ENCODE data around the gene RCBTB2.
"Not testable (repeated sequence)": the region's sequence is repeated elsewhere in the genome, so short reads cannot be mapped to it uniquely, and the experiment has no call there.

RCBTB2 gene

GRCh38 chr13:48580185-48580803, 47.4 kb upstream of the RCBTB2 start:
- peaks cover 13% of the 10 kb centered on the region for H3K27me3 ChIP-seq (ENCODE audit: control insufficient read depth, low read length)
- no peaks in the 10 kb centered on the region for H3K79me2 ChIP-seq (ENCODE audit: control insufficient read depth, low read length)
- H3F3A ChIP-seq (ENCODE audit: control insufficient read depth, insufficient read depth): peaks cover 7% of the 10 kb centered on the region
- no peak overlapping the region for H3K4me3 ChIP-seq (ENCODE audit: low read length)
- H4K20me1 ChIP-seq (ENCODE audit: control insufficient read depth, insufficient read depth, low read depth, low read length): no peaks in the 10 kb centered on the region
- TF ChIP-seq EZH2phosphoT487 (IDR thresholded peaks at IDR 0.05; ENCODE audit: borderline replicate concordance, low read length) (no peak), CTCF (IDR thresholded peaks at IDR 0.05; ENCODE audit: low read depth, low read length, poor library complexity, severe bottlenecking) (peak; percentile 68)
- no peaks in the 10 kb centered on the region for H3K36me3 ChIP-seq (ENCODE audit: control insufficient read depth, low read length)
- H3K27ac ChIP-seq (ENCODE audit: low read depth, low read length): peak overlapping the region; percentile 79; the same call in 1 of the 2 replicates
- peaks cover 36% of the 10 kb centered on the region for H3K4me1 ChIP-seq (ENCODE audit: control insufficient read depth, low read length)
- H3K4me2 ChIP-seq (ENCODE audit: low read length): peak overlapping the region; percentile 67; the same call in 1 of the 2 replicates
- no peaks in the 10 kb centered on the region for H3K9me3 ChIP-seq (ENCODE audit: control insufficient read depth, insufficient read depth, low read length)
- no peaks in the 10 kb centered on the region for H3K9me2 ChIP-seq (replicated peaks; ENCODE audit: control insufficient read depth, low read length)

- Histone ChIP-seq H3K27me3 (ENCODE audit: control insufficient read depth, low read length) (peaks cover 13% of the 10 kb centered on the region), H3K4me1 (ENCODE audit: control insufficient read depth, low read length) (peaks cover 39% of the 10 kb centered on the region), H3K4me3 (ENCODE audit: low read length) (peak overlapping the region; percentile 51), H3K27ac (ENCODE audit: low read depth, low read length) (peak overlapping the region; percentile 79), H3K4me2 (ENCODE audit: low read length) (peak overlapping the region; percentile 67)
- H3K79me2 ChIP-seq (ENCODE audit: control insufficient read depth, low read length); H4K20me1 ChIP-seq (ENCODE audit: control insufficient read depth, insufficient read depth, low read depth, low read length); H3K9me3 ChIP-seq (ENCODE audit: control insufficient read depth, insufficient read depth, low read length); H3F3A ChIP-seq (ENCODE audit: control insufficient read depth, insufficient read depth); H3K36me3 ChIP-seq (ENCODE audit: control insufficient read depth, low read length); H3K9me2 ChIP-seq (replicated peaks; ENCODE audit: control insufficient read depth, low read length): not testable (repeated sequence)
Measured at GRCh38 chr13:48579919-48580180, 47.0 kb upstream of the RCBTB2 start.

GRCh38 chr13:48579165-48579918, 46.5 kb upstream of the RCBTB2 start:
- no peaks in the 10 kb centered on the region for H3K36me3 ChIP-seq (ENCODE audit: control insufficient read depth, low read length)
- H3K9me2 ChIP-seq (replicated peaks; ENCODE audit: control insufficient read depth, low read length): no peaks in the 10 kb centered on the region
- TF ChIP-seq CTCF (IDR thresholded peaks at IDR 0.05; ENCODE audit: low read depth, low read length, poor library complexity, severe bottlenecking) (no peak), EZH2phosphoT487 (IDR thresholded peaks at IDR 0.05; ENCODE audit: borderline replicate concordance, low read length) (no peak)
- peak overlapping the region; percentile 79 for H3K27ac ChIP-seq (ENCODE audit: low read depth, low read length)
- peak overlapping the region; percentile 54 for H3K4me3 ChIP-seq (ENCODE audit: low read length)
- peaks cover 7% of the 10 kb centered on the region for H3F3A ChIP-seq (ENCODE audit: control insufficient read depth, insufficient read depth)
- H3K79me2 ChIP-seq (ENCODE audit: control insufficient read depth, low read length): no peaks in the 10 kb centered on the region
- H4K20me1 ChIP-seq (ENCODE audit: control insufficient read depth, insufficient read depth, low read depth, low read length): no peaks in the 10 kb centered on the region
- peak overlapping the region; percentile 67 for H3K4me2 ChIP-seq (ENCODE audit: low read length)
- H3K27me3 ChIP-seq (ENCODE audit: control insufficient read depth, low read length): peaks cover 13% of the 10 kb centered on the region
- peaks cover 44% of the 10 kb centered on the region for H3K4me1 ChIP-seq (ENCODE audit: control insufficient read depth, low read length)
- H3K9me3 ChIP-seq (ENCODE audit: control insufficient read depth, insufficient read depth, low read length): no peaks in the 10 kb centered on the region

- H3K27ac ChIP-seq (ENCODE audit: low read depth, low read length): peak overlapping the region; percentile 79
Measured at GRCh38 chr13:48578516-48579164, 45.8 kb upstream of the RCBTB2 start.

More at GRCh38 chr13:48578516-48579164, 45.8 kb upstream of the RCBTB2 start:
- Histone ChIP-seq H3K4me1 (ENCODE audit: control insufficient read depth, low read length) (peaks cover 51% of the 10 kb centered on the region), H3K9me2 (replicated peaks; ENCODE audit: control insufficient read depth, low read length) (no peaks in the 10 kb centered on the region), H4K20me1 (ENCODE audit: control insufficient read depth, insufficient read depth, low read depth, low read length) (no peaks in the 10 kb centered on the region), H3K36me3 (ENCODE audit: control insufficient read depth, low read length) (no peaks in the 10 kb centered on the region), H3F3A (ENCODE audit: control insufficient read depth, insufficient read depth) (peaks cover 7% of the 10 kb centered on the region), H3K4me3 (ENCODE audit: low read length) (peak overlapping the region; percentile 54), H3K27me3 (ENCODE audit: control insufficient read depth, low read length) (peaks cover 13% of the 10 kb centered on the region), H3K79me2 (ENCODE audit: control insufficient read depth, low read length) (no peaks in the 10 kb centered on the region), H3K9me3 (ENCODE audit: control insufficient read depth, insufficient read depth, low read length) (no peaks in the 10 kb centered on the region), H3K4me2 (ENCODE audit: low read length) (peak overlapping the region; percentile 67)
- TF ChIP-seq EZH2phosphoT487 (IDR thresholded peaks at IDR 0.05; ENCODE audit: borderline replicate concordance, low read length) (no peak), CTCF (IDR thresholded peaks at IDR 0.05; ENCODE audit: low read depth, low read length, poor library complexity, severe bottlenecking) (no peak)

Measured in DOHH2 (cell line).